ENCODE results near the gene POU6F2.

- TF ChIP-seq CTCF (IDR thresholded peaks at IDR 0.05) (no peak), POLR2A (IDR thresholded peaks at IDR 0.05) (no peak)
These were observed 24.5 kb upstream of the POU6F2 start for GRCh38 chr7:38953227-38953626.
